IPS DF 6.9 (cell line): Measurements from ENCODE around the gene SEMA6A.

ENCODE experiments used
- DNase-seq: peaks from one replicate; pipeline ENCODE4 v3.0.0-alpha.2; 2013; ENCODE audit warnings: low read depth, low spot score
- H3K27ac ChIP-seq: one replicate; pipeline ENCODE4 v1.5.1; 2013; ENCODE audit warnings: low read length, control low read depth
- H3K27me3 ChIP-seq: 2 replicates; pipeline ENCODE4 v1.6.1; 2013; ENCODE audit warnings: mild to moderate bottlenecking, low read length; ENCODE audit not compliant: control insufficient read depth, insufficient read depth
- H3K36me3 ChIP-seq: 2 replicates; pipeline ENCODE4 v1.6.1; 2013; ENCODE audit warnings: low read length; ENCODE audit not compliant: control insufficient read depth, insufficient read depth
- H3K4me1 ChIP-seq: 2 replicates; pipeline ENCODE4 v1.6.1; 2013; ENCODE audit warnings: low read length; ENCODE audit not compliant: control insufficient read depth, insufficient read depth
- H3K4me3 ChIP-seq: 2 replicates; pipeline ENCODE4 v1.5.1; 2013; ENCODE audit warnings: mild to moderate bottlenecking, low read length
- H3K9me3 ChIP-seq: 2 replicates; pipeline ENCODE4 v1.6.1; 2013; ENCODE audit warnings: low read length, inconsistent platforms; ENCODE audit not compliant: control insufficient read depth, insufficient read depth
- WGBS: extraction: QIAGEN DNeasy Blood & Tissue Kit; methylation state at CpG from one replicate; pipeline ENCODE4 v1.1.7; 2013; ENCODE audit warnings: mixed read lengths, missing lambda C conversion rate; ENCODE audit not compliant: insufficient read length, insufficient coverage; 5-methylcytosine and 5-hydroxymethylcytosine counted together

SEMA6A gene

GRCh38 chr5:116465411-116465810, 109.2 kb downstream of the SEMA6A start:
- Histone ChIP-seq H3K9me3 (no peaks in the 10 kb centered on the region), H3K4me3 (no peak overlapping the region), H3K27ac (no peak overlapping the region), H3K4me1 (no peaks in the 10 kb centered on the region), H3K27me3 (no peaks in the 10 kb centered on the region), H3K36me3 (peaks cover 23% of the 10 kb centered on the region)
- DNase-seq: no peak
- WGBS: no CpG with 5 or more reads among the region's 3 CpGs

GRCh38 chr5:116464144-116464708, 110.4 kb downstream of the SEMA6A start:
- Histone ChIP-seq H3K27ac (no peak overlapping the region), H3K4me3 (no peak overlapping the region), H3K27me3 (no peaks in the 10 kb centered on the region), H3K36me3 (peaks cover 23% of the 10 kb centered on the region), H3K9me3 (no peaks in the 10 kb centered on the region), H3K4me1 (no peaks in the 10 kb centered on the region)
- no CpG with 5 or more reads among the region's 7 CpGs for WGBS
- DNase-seq: no peak

GRCh38 chr5:116462500-116462899, 112.1 kb downstream of the SEMA6A start:
- DNase-seq: no peak
- no peaks in the 10 kb centered on the region for H3K4me1 ChIP-seq
- peaks cover 14% of the 10 kb centered on the region for H3K36me3 ChIP-seq
- H3K27ac ChIP-seq: no peak overlapping the region
- no CpG with 5 or more reads among the region's 1 CpG for WGBS
- no peak overlapping the region for H3K4me3 ChIP-seq
- H3K27me3 ChIP-seq: no peaks in the 10 kb centered on the region
- H3K9me3 ChIP-seq: no peaks in the 10 kb centered on the region

GRCh38 chr5:116459301-116459700, 115.3 kb downstream of the SEMA6A start:
- H3K36me3 ChIP-seq: peaks cover 5% of the 10 kb centered on the region; the same call in 1 of the 2 replicates
- no peaks in the 10 kb centered on the region for H3K9me3 ChIP-seq
- WGBS: no CpG with 5 or more reads among the region's 2 CpGs
- no peak overlapping the region for H3K4me3 ChIP-seq
- no peaks in the 10 kb centered on the region for H3K27me3 ChIP-seq
- H3K4me1 ChIP-seq: no peaks in the 10 kb centered on the region
- H3K27ac ChIP-seq: no peak overlapping the region
- DNase-seq: no peak

- H3K27me3 ChIP-seq: no peaks in the 10 kb centered on the region
- no peak overlapping the region for H3K27ac ChIP-seq
- no peaks in the 10 kb centered on the region for H3K9me3 ChIP-seq
- H3K36me3 ChIP-seq: peaks cover 6% of the 10 kb centered on the region; the same call in 1 of the 2 replicates
- H3K4me3 ChIP-seq: no peak overlapping the region
- no peaks in the 10 kb centered on the region for H3K4me1 ChIP-seq
- no CpG with 5 or more reads among the region's 4 CpGs for WGBS
- no peak for DNase-seq
These were observed 117.6 kb downstream of the SEMA6A start for GRCh38 chr5:116457062-116457461.

GRCh38 chr5:116456036-116456435, 118.6 kb downstream of the SEMA6A start:
- DNase-seq: no peak
- Histone ChIP-seq H3K36me3 (peaks cover 6% of the 10 kb centered on the region; the same call in 1 of the 2 replicates), H3K9me3 (no peaks in the 10 kb centered on the region), H3K4me3 (no peak overlapping the region), H3K4me1 (no peaks in the 10 kb centered on the region), H3K27ac (no peak overlapping the region), H3K27me3 (no peaks in the 10 kb centered on the region)
- no CpG with 5 or more reads among the region's 1 CpG for WGBS

- H3K36me3 ChIP-seq: peaks cover 6% of the 10 kb centered on the region; the same call in 1 of the 2 replicates
- H3K9me3 ChIP-seq: no peaks in the 10 kb centered on the region
- H3K4me3 ChIP-seq: no peak overlapping the region
- H3K27ac ChIP-seq: no peak overlapping the region
- no peaks in the 10 kb centered on the region for H3K4me1 ChIP-seq
- DNase-seq: no peak
- no CpG with 5 or more reads among the region's 5 CpGs for WGBS
- no peaks in the 10 kb centered on the region for H3K27me3 ChIP-seq
These were observed 119.6 kb downstream of the SEMA6A start for GRCh38 chr5:116455061-116455460.

GRCh38 chr5:116454417-116454927, 120.2 kb downstream of the SEMA6A start:
- H3K27ac ChIP-seq: no peak overlapping the region
- DNase-seq: no peak
- H3K4me1 ChIP-seq: no peaks in the 10 kb centered on the region
- no peaks in the 10 kb centered on the region for H3K27me3 ChIP-seq
- WGBS: no CpG with 5 or more reads among the region's 9 CpGs
- H3K4me3 ChIP-seq: no peak overlapping the region
- no peaks in the 10 kb centered on the region for H3K9me3 ChIP-seq
- H3K36me3 ChIP-seq: peaks cover 6% of the 10 kb centered on the region; the same call in 1 of the 2 replicates

- Histone ChIP-seq H3K4me3 (no peak overlapping the region), H3K9me3 (no peaks in the 10 kb centered on the region), H3K27ac (no peak overlapping the region), H3K36me3 (peaks cover 6% of the 10 kb centered on the region; the same call in 1 of the 2 replicates), H3K4me1 (no peaks in the 10 kb centered on the region), H3K27me3 (no peaks in the 10 kb centered on the region)
- no peak for DNase-seq
- whole genome bisulfite sequencing: no CpG with 5 or more reads among the region's 5 CpGs
These were observed 120.6 kb downstream of the SEMA6A start for GRCh38 chr5:116453988-116454411.

- H3K27ac ChIP-seq: no peak overlapping the region
- no CpG with 5 or more reads among the region's 2 CpGs for WGBS
- no peaks in the 10 kb centered on the region for H3K27me3 ChIP-seq
- peaks cover 6% of the 10 kb centered on the region; the same call in 1 of the 2 replicates for H3K36me3 ChIP-seq
- no peak for DNase-seq
- no peak overlapping the region for H3K4me3 ChIP-seq
- no peaks in the 10 kb centered on the region for H3K9me3 ChIP-seq
- H3K4me1 ChIP-seq: no peaks in the 10 kb centered on the region
These were observed 121.8 kb downstream of the SEMA6A start for GRCh38 chr5:116452774-116453368.
